NB4 (cell line): ENCODE data around the gene CLIC5.

ENCODE experiments used
- DNase-seq: peaks from one replicate; pipeline ENCODE4 v3.0.0; 2010; ENCODE audit warnings: low read depth
- H3K4me3 ChIP-seq: one replicate; pipeline ENCODE4 v1.5.1; 2011; ENCODE audit warnings: mild to moderate bottlenecking, low read depth, low read length, moderate library complexity
- CTCF ChIP-seq: IDR thresholded peaks from one replicate; pipeline ENCODE4 v1.5.1; 2012; ENCODE audit warnings: low read depth, low read length
- MAX ChIP-seq: IDR thresholded peaks from 2 replicates; pipeline ENCODE4 v1.6.1; 2011; ENCODE audit warnings: low read depth, low read length
- MYC ChIP-seq: IDR thresholded peaks from 2 replicates; pipeline ENCODE4 v1.6.1; 2011; ENCODE audit warnings: low read depth, low read length
- POLR2A ChIP-seq: IDR thresholded peaks from 2 replicates; pipeline ENCODE4 v1.6.1; 2011; ENCODE audit warnings: mild to moderate bottlenecking; ENCODE audit not compliant: insufficient read length; ENCODE audit errors: extremely low read depth

CLIC5 gene

GRCh38 chr6:45923831-45924391 is 91.7 kb downstream of the CLIC5 start:
- no peak for DNase-seq
- H3K4me3 ChIP-seq: no peak overlapping the region
- no peak for TF ChIP-seq MYC
- no peak for TF ChIP-seq MAX
- no peak for TF ChIP-seq CTCF

GRCh38 chr6:45922728-45923351 is 92.8 kb downstream of the CLIC5 start:
- DNase-seq: peak; percentile 80
- H3K4me3 ChIP-seq: no peak overlapping the region
- no peak for TF ChIP-seq MYC
- peak; percentile 78 for TF ChIP-seq CTCF

GRCh38 chr6:45921691-45922281 is 93.9 kb downstream of the CLIC5 start:
- no peak for TF ChIP-seq MYC
- no peak for DNase-seq
- no peak overlapping the region for H3K4me3 ChIP-seq

GRCh38 chr6:45920819-45921511 is 94.7 kb downstream of the CLIC5 start:
- no peak overlapping the region for H3K4me3 ChIP-seq
- no peak for DNase-seq
- TF ChIP-seq MYC (no peak), MAX (no peak), POLR2A (no peak), CTCF (no peak)

- TF ChIP-seq MAX (no peak), MYC (no peak), POLR2A (no peak), CTCF (no peak)
- no peak for DNase-seq
- no peak overlapping the region for H3K4me3 ChIP-seq
Measured at GRCh38 chr6:45917439-45917838, 98.2 kb downstream of the CLIC5 start.

- H3K4me3 ChIP-seq: no peak overlapping the region
- no peak for TF ChIP-seq CTCF
- no peak for DNase-seq
Measured at GRCh38 chr6:45916692-45917091, 99.0 kb downstream of the CLIC5 start.
